GM13976 (cell line): Measurements from ENCODE around the gene GNAQ.

ENCODE experiments used
- DNase-seq: peaks from one replicate; pipeline ENCODE4 v3.0.0; 2012; ENCODE audit warnings: low spot score
- in situ Hi-C: fragments of 300-500 bp; cut with MboI; formaldehyde crosslinking; loops from one replicate; pipeline ENCODE4 v1.12.0; 2022; ENCODE audit warnings: low sequenced_read_pairs, mixed read lengths, inconsistent platforms; ENCODE audit not compliant: unreplicated experiment
- TF ChIP-seq, protein P1 (sequence below): IDR thresholded peaks from 2 replicates; pipeline ENCODE4 v1.5.1; 2012; ENCODE audit warnings: borderline replicate concordance, mild to moderate bottlenecking; ENCODE audit not compliant: insufficient read depth; ENCODE audit errors: extremely low read depth, missing control alignments, control extremely low read depth

The GNAQ gene

GRCh38 chr9:77827104-77827784, 204.4 kb downstream of the GNAQ start:
- in situ Hi-C loops: no loop called here
- peak; percentile 56 for DNase-seq
- TF ChIP-seq, protein P1, sequence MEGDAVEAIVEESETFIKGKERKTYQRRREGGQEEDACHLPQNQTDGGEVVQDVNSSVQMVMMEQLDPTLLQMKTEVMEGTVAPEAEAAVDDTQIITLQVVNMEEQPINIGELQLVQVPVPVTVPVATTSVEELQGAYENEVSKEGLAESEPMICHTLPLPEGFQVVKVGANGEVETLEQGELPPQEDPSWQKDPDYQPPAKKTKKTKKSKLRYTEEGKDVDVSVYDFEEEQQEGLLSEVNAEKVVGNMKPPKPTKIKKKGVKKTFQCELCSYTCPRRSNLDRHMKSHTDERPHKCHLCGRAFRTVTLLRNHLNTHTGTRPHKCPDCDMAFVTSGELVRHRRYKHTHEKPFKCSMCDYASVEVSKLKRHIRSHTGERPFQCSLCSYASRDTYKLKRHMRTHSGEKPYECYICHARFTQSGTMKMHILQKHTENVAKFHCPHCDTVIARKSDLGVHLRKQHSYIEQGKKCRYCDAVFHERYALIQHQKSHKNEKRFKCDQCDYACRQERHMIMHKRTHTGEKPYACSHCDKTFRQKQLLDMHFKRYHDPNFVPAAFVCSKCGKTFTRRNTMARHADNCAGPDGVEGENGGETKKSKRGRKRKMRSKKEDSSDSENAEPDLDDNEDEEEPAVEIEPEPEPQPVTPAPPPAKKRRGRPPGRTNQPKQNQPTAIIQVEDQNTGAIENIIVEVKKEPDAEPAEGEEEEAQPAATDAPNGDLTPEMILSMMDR: no peak

GRCh38 chr9:77826621-77827020, 205.0 kb downstream of the GNAQ start:
- in situ Hi-C loops: no loop called here
- DNase-seq: no peak
- TF ChIP-seq, protein P1: no peak

DNA sequence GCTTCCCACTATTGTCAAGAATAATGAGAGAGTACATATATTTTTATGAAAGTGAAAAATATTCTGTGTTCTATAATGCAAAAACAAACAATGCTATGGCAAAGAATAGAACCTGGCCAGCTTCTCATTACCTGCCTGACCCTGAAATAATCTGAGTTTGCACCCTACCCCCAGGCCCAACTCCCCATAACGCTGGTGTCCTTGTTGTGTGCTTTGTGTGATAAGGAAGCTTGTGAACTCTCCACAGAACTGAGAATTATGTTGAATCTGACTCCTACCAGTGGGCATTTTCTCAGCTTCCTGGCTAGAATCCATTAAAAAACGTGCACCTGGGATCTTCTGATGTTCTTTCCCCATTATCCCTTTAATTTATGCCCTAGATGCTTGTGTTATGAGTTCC, 205.5 kb downstream of the GNAQ start:
- in situ Hi-C loops: no loop called here
- TF ChIP-seq, protein P1: no peak
- DNase-seq: no peak

DNA sequence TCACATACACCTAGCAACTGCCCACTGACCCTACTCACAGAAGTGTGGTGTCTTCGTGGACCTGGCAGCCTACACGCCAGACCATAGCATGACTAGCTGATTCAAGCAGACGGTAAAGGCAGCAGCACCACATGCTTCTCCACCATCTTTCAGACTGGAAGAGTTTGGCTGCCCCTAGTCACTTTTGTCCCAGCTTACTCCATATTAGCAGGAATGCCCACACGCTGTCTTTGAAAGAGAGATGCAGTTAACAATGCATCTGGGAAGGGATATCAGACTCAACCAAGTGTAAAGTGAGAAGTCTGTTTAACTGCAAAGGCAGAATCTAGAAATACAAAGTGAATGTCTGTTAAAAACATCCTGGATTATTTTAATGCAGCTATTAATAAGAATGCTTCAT, 206.2 kb downstream of the GNAQ start:
- no peak for DNase-seq
- TF ChIP-seq, protein P1: no peak
- in situ Hi-C loops: no loop called here

DNA sequence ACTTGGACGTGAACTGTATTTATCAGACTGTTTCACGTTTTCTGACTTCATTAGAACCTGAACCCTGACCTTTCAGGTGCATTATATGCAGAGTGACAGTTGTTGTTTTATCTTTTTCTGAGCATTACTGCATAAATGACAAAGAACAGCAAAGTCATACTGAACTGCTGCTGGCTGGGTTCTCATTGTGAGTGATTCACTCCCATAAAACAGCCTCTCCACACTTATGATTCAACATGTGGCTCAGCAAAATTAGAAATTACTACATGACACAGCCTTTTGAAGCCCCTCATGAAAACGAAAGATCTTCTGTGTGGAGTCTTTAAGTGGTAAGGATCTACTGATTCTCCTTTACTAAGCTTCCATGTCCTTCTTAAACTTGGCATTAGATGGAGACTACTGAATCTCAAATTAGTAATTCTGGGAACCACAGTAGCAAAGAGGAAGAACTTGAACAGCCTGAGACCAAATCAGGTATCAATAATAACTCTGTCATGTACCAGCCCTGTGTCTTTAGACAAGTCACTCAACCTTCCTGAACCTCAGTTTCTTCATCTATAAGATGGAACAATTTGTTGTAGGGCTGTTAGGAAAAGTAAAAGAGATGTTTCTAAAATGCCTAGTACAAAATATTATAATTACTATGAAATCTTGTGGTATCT, 211.2 kb downstream of the GNAQ start:
- TF ChIP-seq, protein P1: no peak
- DNase-seq: no peak
- in situ Hi-C loops: no loop called here

GRCh38 chr9:77819657-77820056, 212.0 kb downstream of the GNAQ start:
- TF ChIP-seq, protein P1: no peak
- in situ Hi-C loops: no loop called here
- DNase-seq: no peak
